Measurements from ENCODE around the gene CCDC85A. TPM values are rescaled to one million over a fixed set of nuclear protein-coding genes. Genes with fewer than 3 reads are reported as not detected.

The CCDC85A gene
- total and polyA plus RNA-seq, 4 donors, result 1.7 to 10.5 (median 6.6) TPM

- H3K9me3 ChIP-seq (ENCODE audit: control insufficient read depth in 4 of 4, insufficient read depth in 3 of 4, low read length in 3 of 4), result no peaks in the 10 kb centered on the region
- no peaks in the 10 kb centered on the region for H3K4me1 ChIP-seq (ENCODE audit: control insufficient read depth in 5 of 5, insufficient read depth in 5 of 5, low read length in 5 of 5)
- H3K9ac ChIP-seq (ENCODE audit: insufficient read depth in 1 of 2, low read length in 2 of 2), result no peak overlapping the region
- H3K36me3 ChIP-seq (ENCODE audit: control insufficient read depth in 4 of 4, insufficient read depth in 4 of 4, low read length in 4 of 4), result no peaks in the 10 kb centered on the region
- H3K27me3 ChIP-seq (ENCODE audit: control insufficient read depth in 3 of 3, insufficient read depth in 3 of 3, low read length in 2 of 3), result no peaks in the 10 kb centered on the region
- H3K27ac ChIP-seq (ENCODE audit: low read depth in 1 of 2, low read length in 1 of 2), result no peak overlapping the region
- WGBS, 2 donors, result 82 to 88% methylated on average over 2 of the region's 2 CpGs
- DNase-seq (no peak), ATAC-seq (ENCODE audit: insufficient read depth, low FRiP score) (no peak)
- TF ChIP-seq CTCF (IDR thresholded peaks at IDR 0.05; ENCODE audit: control extremely low read depth, extremely low read depth), result no peak
- H3K4me3 ChIP-seq, result no peak overlapping the region
Observed at GRCh38 chr2:56268856-56269255, 85.1 kb downstream of the CCDC85A start.

- Histone ChIP-seq H3K27ac (ENCODE audit: low read depth in 1 of 2, low read length in 1 of 2) (no peak overlapping the region), H3K9ac (ENCODE audit: insufficient read depth in 1 of 2, low read length in 2 of 2) (no peak overlapping the region), H3K27me3 (ENCODE audit: control insufficient read depth in 3 of 3, insufficient read depth in 3 of 3, low read length in 2 of 3) (no peaks in the 10 kb centered on the region), H3K4me3 (no peak overlapping the region), H3K9me3 (ENCODE audit: control insufficient read depth in 4 of 4, insufficient read depth in 3 of 4, low read length in 3 of 4) (no peaks in the 10 kb centered on the region), H3K36me3 (ENCODE audit: control insufficient read depth in 4 of 4, insufficient read depth in 4 of 4, low read length in 4 of 4) (no peaks in the 10 kb centered on the region), H3K4me1 (ENCODE audit: control insufficient read depth in 5 of 5, insufficient read depth in 5 of 5, low read length in 5 of 5) (peaks cover 0 to 3% (median 0%) of the 10 kb centered on the region in 5 donors)
- DNase-seq, result no peak
- no peak for TF ChIP-seq CTCF (IDR thresholded peaks at IDR 0.05; ENCODE audit: control extremely low read depth, extremely low read depth)
- ATAC-seq (ENCODE audit: insufficient read depth, low FRiP score), result no peak
- 82 to 93% methylated on average over 2 of the region's 2 CpGs for WGBS, 2 donors
Observed at GRCh38 chr2:56271275-56271674, 87.5 kb downstream of the CCDC85A start.

- Histone ChIP-seq H3K27ac (ENCODE audit: low read depth in 1 of 2, low read length in 1 of 2) (no peak overlapping the region), H3K9ac (ENCODE audit: insufficient read depth in 1 of 2, low read length in 2 of 2) (no peak overlapping the region), H3K27me3 (ENCODE audit: control insufficient read depth in 3 of 3, insufficient read depth in 3 of 3, low read length in 2 of 3) (no peaks in the 10 kb centered on the region), H3K4me1 (ENCODE audit: control insufficient read depth in 5 of 5, insufficient read depth in 5 of 5, low read length in 5 of 5) (peaks cover 0 to 7% (median 0%) of the 10 kb centered on the region in 5 donors), H3K9me3 (ENCODE audit: control insufficient read depth in 4 of 4, insufficient read depth in 3 of 4, low read length in 3 of 4) (peaks cover 0 to 2% (median 0%) of the 10 kb centered on the region in 4 donors), H3K36me3 (ENCODE audit: control insufficient read depth in 4 of 4, insufficient read depth in 4 of 4, low read length in 4 of 4) (no peaks in the 10 kb centered on the region), H3K4me3 (no peak overlapping the region)
- no peak for ATAC-seq (ENCODE audit: insufficient read depth, low FRiP score)
- WGBS, 2 donors, result 96 to 98% methylated on average over 5 of the region's 5 CpGs
- no peak for TF ChIP-seq CTCF (IDR thresholded peaks at IDR 0.05; ENCODE audit: control extremely low read depth, extremely low read depth)
- no peak for DNase-seq
Observed at GRCh38 chr2:56285224-56285623, 101.4 kb downstream of the CCDC85A start.

- no peaks in the 10 kb centered on the region for H3K27me3 ChIP-seq (ENCODE audit: control insufficient read depth in 3 of 3, insufficient read depth in 3 of 3, low read length in 2 of 3)
- no peak for TF ChIP-seq CTCF (IDR thresholded peaks at IDR 0.05; ENCODE audit: control extremely low read depth, extremely low read depth)
- ATAC-seq (ENCODE audit: insufficient read depth, low FRiP score) (no peak), DNase-seq (no peak)
- peaks cover 0 to 2% (median 0%) of the 10 kb centered on the region in 4 donors for H3K9me3 ChIP-seq (ENCODE audit: control insufficient read depth in 4 of 4, insufficient read depth in 3 of 4, low read length in 3 of 4)
- H3K4me3 ChIP-seq, result no peak overlapping the region
- H3K36me3 ChIP-seq (ENCODE audit: control insufficient read depth in 4 of 4, insufficient read depth in 4 of 4, low read length in 4 of 4), result no peaks in the 10 kb centered on the region
- WGBS, 2 donors, result 91 to 94% methylated on average over 2 of the region's 2 CpGs
- no peak overlapping the region for H3K9ac ChIP-seq (ENCODE audit: insufficient read depth in 1 of 2, low read length in 2 of 2)
- H3K27ac ChIP-seq (ENCODE audit: low read depth in 1 of 2, low read length in 1 of 2), result no peak overlapping the region
- peaks cover 0 to 7% (median 0%) of the 10 kb centered on the region in 5 donors for H3K4me1 ChIP-seq (ENCODE audit: control insufficient read depth in 5 of 5, insufficient read depth in 5 of 5, low read length in 5 of 5)
Observed at GRCh38 chr2:56286936-56287335, 103.1 kb downstream of the CCDC85A start.

All from lung (tissue), 12 donors.